Activated CD8-positive, alpha-beta T cell treated with anti-CD3 and anti-CD28 coated beads, Interleukin-2, amount 10 ng/mL, durations not matched to agents 7 days and 5 days (primary cell): ENCODE results near the gene C1QB. TPM values are rescaled to one million over a fixed set of nuclear protein-coding genes. Genes with fewer than 3 reads are reported as not detected.
A peak's percentile ranks its signal among the peaks of the same experiment; 100 is the strongest.

Source experiments
- ATAC-seq: fragments of 150-1000 bp; cut with Tn5 transposase; one replicate; pipeline ENCODE4 v1.10.0; 2021; ENCODE audit warnings: moderate library complexity
- CTCF ChIA-PET: fragments of 350-600 bp; sonication (Branson Sonifier 250); formaldehyde crosslinking; loops from one replicate; lab custom pipeline; 2021; ENCODE audit warnings: antibody characterized with exemption; lab: Charles Lee
- POLR2A ChIA-PET: fragments of 350-600 bp; sonication (Branson Sonifier 250); formaldehyde crosslinking; loops from one replicate; lab custom pipeline; 2021; ENCODE audit warnings: antibody characterized with exemption; lab: Charles Lee
- DNase-seq: peaks from one replicate; pipeline ENCODE4 v3.0.0-alpha.2; 2020
- H3K27ac Mint-ChIP-seq: one replicate; pipeline ENCODE4 v1.8.0; 2021; ENCODE audit warnings: mild to moderate bottlenecking, mixed read lengths
- H3K27me3 Mint-ChIP-seq: one replicate; pipeline ENCODE4 v1.8.0; 2021; ENCODE audit warnings: low read depth, mixed read lengths
- H3K36me3 Mint-ChIP-seq: one replicate; pipeline ENCODE4 v1.8.0; 2021; ENCODE audit warnings: low read depth, mixed read lengths
- H3K4me1 Mint-ChIP-seq: one replicate; pipeline ENCODE4 v1.8.0; 2021; ENCODE audit warnings: low read depth, mixed read lengths
- H3K4me3 Mint-ChIP-seq: one replicate; pipeline ENCODE4 v1.8.0; 2021; ENCODE audit warnings: mild to moderate bottlenecking, mixed read lengths
- H3K9me3 Mint-ChIP-seq: one replicate; pipeline ENCODE4 v1.8.0; 2022; ENCODE audit warnings: mixed read lengths; ENCODE audit not compliant: insufficient read depth
- total RNA-seq, 2 experiments: library from RNA; stranded (reverse); gene quantifications; one replicate each; pipeline ENCODE4 v1.2.3, GENCODE V29; 2021

C1QB gene
- total RNA-seq, 2 experiments from 2014 or later: not detected

DNA sequence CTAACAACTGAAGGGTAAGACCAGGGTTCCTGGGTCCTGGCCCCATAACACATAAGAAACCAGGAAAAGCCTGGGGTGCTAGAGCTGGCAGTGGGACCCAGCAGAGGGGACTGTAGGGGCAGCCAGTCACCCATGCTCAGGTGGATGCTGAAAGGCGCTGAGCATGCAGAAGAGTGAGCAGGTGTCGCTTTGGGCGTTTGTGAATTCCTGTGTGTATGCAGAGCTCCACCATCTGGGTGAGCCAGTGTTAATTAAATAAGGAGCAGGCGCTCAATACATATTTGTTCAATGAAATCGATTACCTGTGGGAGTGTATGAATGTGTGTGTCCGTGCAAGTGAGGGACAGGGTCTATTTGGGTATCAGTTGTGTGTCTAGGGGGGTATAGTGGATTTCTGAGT, 16.1 kb upstream of the C1QB start:
- DNase-seq (no peak), ATAC-seq (no peak)
- ChIA-PET CTCF (no interaction called here), POLR2A (no interaction called here)
- no peak overlapping the region for H3K27ac Mint-ChIP-seq
- no peak overlapping the region for H3K4me3 Mint-ChIP-seq
- no peaks in the 10 kb centered on the region for H3K4me1 Mint-ChIP-seq
- H3K9me3 Mint-ChIP-seq: no peaks in the 10 kb centered on the region
- H3K27me3 Mint-ChIP-seq: peaks cover 2% of the 10 kb centered on the region
- H3K36me3 Mint-ChIP-seq: no peaks in the 10 kb centered on the region

DNA sequence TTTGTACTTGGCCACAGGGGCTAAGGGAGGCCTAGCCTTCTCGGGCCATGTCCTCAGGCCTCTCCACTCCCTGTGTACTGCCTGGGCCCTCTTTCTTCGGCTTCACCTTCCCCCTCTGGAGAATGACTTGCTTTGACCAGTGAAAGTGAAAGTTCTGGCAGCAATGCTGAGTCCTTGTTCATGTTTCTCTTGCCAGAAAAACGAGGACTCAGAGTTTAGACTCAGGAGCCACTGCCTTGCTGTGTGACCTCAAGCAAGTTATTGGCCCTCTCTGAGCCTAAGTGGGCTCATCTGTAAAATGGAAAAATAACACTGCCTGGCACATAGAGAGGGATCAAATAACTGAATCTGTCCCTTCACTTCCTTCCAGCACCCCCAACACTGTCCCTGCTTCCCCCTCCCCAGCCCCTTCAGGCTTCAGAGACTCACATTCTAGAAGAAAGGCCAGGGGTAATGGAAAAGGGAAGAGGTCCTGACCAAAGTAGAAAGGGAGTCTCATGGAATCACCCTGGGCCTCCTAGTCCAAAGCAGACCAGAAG, 15.1 kb upstream of the C1QB start:
- Mint-ChIP-seq H3K4me3 (no peak overlapping the region), H3K4me1 (no peaks in the 10 kb centered on the region), H3K9me3 (no peaks in the 10 kb centered on the region), H3K27ac (no peak overlapping the region), H3K27me3 (peaks cover 2% of the 10 kb centered on the region), H3K36me3 (no peaks in the 10 kb centered on the region)
- ChIA-PET POLR2A (no interaction called here), CTCF (no interaction called here)
- no peak for DNase-seq
- ATAC-seq: no peak

GRCh38 chr1:22638476-22639234, 14.4 kb upstream of the C1QB start:
- POLR2A ChIA-PET: no interaction called here
- no peak overlapping the region for H3K4me3 Mint-ChIP-seq
- DNase-seq (no peak), ATAC-seq (no peak)
- H3K9me3 Mint-ChIP-seq: no peaks in the 10 kb centered on the region
- no peaks in the 10 kb centered on the region for H3K4me1 Mint-ChIP-seq
- CTCF ChIA-PET: interaction anchor here (0.6 to 1.1 kb wide), 2 partner anchors 144 to 222 kb away, joined by 3 read pairs; no protein-coding TSS in a partner anchor
- no peak overlapping the region for H3K27ac Mint-ChIP-seq
- no peaks in the 10 kb centered on the region for H3K27me3 Mint-ChIP-seq
- no peaks in the 10 kb centered on the region for H3K36me3 Mint-ChIP-seq

- no peak overlapping the region for H3K4me3 Mint-ChIP-seq
- ChIA-PET POLR2A (no interaction called here), CTCF (interaction anchor here (0.6 to 1.1 kb wide), 2 partner anchors 145 to 223 kb away, joined by 3 read pairs; no protein-coding TSS in a partner anchor)
- no peak for DNase-seq
- H3K36me3 Mint-ChIP-seq: no peaks in the 10 kb centered on the region
- no peaks in the 10 kb centered on the region for H3K4me1 Mint-ChIP-seq
- H3K9me3 Mint-ChIP-seq: no peaks in the 10 kb centered on the region
- H3K27me3 Mint-ChIP-seq: no peaks in the 10 kb centered on the region
- H3K27ac Mint-ChIP-seq: no peak overlapping the region
- no peak for ATAC-seq
These were observed 13.8 kb upstream of the C1QB start for GRCh38 chr1:22639286-22639685.

- Mint-ChIP-seq H3K27me3 (no peaks in the 10 kb centered on the region), H3K4me3 (no peak overlapping the region), H3K27ac (no peak overlapping the region), H3K4me1 (no peaks in the 10 kb centered on the region), H3K9me3 (no peaks in the 10 kb centered on the region), H3K36me3 (no peaks in the 10 kb centered on the region)
- ATAC-seq: no peak
- ChIA-PET CTCF (interaction anchor here (1.0 to 4.1 kb wide), 3 partner anchors 220 to 503 kb away, joined by 3 to 24 read pairs (median 3); no protein-coding TSS in a partner anchor), POLR2A (interaction anchor here (0.7 kb wide), 1 partner anchor 34 kb away, joined by 3 read pairs; no protein-coding TSS in a partner anchor)
- DNase-seq: no peak
These were observed 11.8 kb upstream of the C1QB start for GRCh38 chr1:22641247-22641646.

DNA sequence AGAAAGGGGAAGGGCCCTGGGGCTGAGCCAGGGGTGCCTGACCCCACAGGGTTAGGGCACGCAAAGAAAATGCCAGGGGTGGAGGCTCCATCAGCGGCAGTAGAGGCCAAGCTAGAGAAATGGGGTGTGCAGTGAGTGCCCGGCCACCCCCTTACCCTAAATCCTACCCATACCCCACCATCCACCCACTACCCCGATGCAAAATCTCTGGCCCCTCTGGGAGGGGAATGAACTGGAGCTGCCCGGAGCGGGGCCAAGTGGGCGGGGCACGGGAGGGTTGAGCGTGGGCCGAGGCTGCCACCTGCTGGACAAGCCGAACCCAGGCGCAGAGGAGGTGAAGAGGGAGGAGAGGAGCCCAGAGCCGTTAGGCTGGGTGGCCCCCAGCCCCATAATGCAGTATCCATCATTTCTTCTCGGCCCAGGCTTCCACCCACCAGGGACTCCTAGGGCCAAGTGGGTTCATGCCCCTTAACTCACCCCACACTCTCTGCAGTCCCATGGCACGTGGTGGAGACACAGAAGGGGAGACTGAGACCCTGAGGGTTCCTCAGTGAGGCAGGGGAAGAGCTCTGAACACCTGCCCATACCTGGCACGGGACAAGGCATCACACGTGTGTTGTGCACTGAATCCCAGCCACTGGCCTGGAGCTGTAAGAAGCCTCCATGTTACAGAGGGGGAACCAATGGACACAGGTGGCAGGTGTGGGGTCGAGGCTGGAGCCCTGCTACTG, 11.0 kb upstream of the C1QB start:
- DNase-seq (peak; percentile 76), ATAC-seq (peak; percentile 92)
- H3K27ac Mint-ChIP-seq: no peak overlapping the region
- CTCF ChIA-PET: interaction anchor here (1.0 to 4.1 kb wide), 3 partner anchors 221 to 503 kb away, joined by 3 to 24 read pairs (median 3); no protein-coding TSS in a partner anchor
- no peaks in the 10 kb centered on the region for H3K9me3 Mint-ChIP-seq
- no peaks in the 10 kb centered on the region for H3K27me3 Mint-ChIP-seq
- H3K4me3 Mint-ChIP-seq: no peak overlapping the region
- POLR2A ChIA-PET: no interaction called here
- no peaks in the 10 kb centered on the region for H3K36me3 Mint-ChIP-seq
- no peaks in the 10 kb centered on the region for H3K4me1 Mint-ChIP-seq

DNA sequence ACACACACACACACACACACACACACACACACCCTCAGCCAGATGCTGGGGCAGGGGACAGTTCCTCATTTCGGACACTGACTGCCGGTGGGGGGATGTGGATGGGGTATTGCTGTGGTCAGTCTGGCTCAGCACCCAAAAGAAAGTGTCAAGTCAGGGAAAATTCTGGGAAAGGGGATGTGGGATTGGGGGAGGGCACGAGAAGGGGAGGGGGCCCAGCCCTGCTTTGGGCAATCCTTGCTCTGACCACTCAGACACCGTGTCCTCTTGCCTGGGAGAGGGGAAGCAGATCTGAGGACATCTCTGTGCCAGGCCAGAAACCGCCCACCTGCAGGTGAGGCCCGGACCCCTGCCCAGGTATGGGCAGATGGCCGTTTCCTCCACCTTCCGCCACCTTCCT, 9.7 kb upstream of the C1QB start, which contains the start of gene C1QC:
C1QC (plus strand) TSS at position 253 of the 400 bp plus-strand sequence. CDS start 391 bp downstream, outside the sequence.
- ChIA-PET CTCF (interaction anchor here (4.1 kb wide), 1 partner anchor 222 kb away, joined by 24 read pairs; no protein-coding TSS in a partner anchor), POLR2A (no interaction called here)
- Mint-ChIP-seq H3K27me3 (no peaks in the 10 kb centered on the region), H3K9me3 (no peaks in the 10 kb centered on the region), H3K4me1 (no peaks in the 10 kb centered on the region), H3K27ac (no peak within 1 kb of the TSS), H3K4me3 (no peak within 1 kb of the TSS), H3K36me3 (no peaks in the 10 kb centered on the region)
- ATAC-seq (no peak), DNase-seq (no peak)

DNA sequence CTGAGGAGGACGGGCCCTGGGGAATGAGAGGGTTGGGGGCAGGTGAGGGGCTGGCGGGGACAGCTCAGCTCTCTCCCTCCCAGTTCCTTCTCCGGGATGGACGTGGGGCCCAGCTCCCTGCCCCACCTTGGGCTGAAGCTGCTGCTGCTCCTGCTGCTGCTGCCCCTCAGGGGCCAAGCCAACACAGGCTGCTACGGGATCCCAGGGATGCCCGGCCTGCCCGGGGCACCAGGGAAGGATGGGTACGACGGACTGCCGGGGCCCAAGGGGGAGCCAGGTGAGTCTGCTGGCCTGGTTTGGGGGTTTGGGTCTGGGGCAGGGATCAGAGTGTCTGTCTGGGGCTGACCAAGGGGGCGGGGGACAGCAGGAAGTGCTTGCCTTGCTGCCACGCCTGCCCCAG, 9.1 kb upstream of the C1QB start:
- ATAC-seq (no peak), DNase-seq (no peak)
- Mint-ChIP-seq H3K4me3 (no peak overlapping the region), H3K27ac (no peak overlapping the region), H3K27me3 (no peaks in the 10 kb centered on the region), H3K4me1 (no peaks in the 10 kb centered on the region), H3K9me3 (no peaks in the 10 kb centered on the region), H3K36me3 (no peaks in the 10 kb centered on the region)
- ChIA-PET CTCF (no interaction called here), POLR2A (no interaction called here)

DNA sequence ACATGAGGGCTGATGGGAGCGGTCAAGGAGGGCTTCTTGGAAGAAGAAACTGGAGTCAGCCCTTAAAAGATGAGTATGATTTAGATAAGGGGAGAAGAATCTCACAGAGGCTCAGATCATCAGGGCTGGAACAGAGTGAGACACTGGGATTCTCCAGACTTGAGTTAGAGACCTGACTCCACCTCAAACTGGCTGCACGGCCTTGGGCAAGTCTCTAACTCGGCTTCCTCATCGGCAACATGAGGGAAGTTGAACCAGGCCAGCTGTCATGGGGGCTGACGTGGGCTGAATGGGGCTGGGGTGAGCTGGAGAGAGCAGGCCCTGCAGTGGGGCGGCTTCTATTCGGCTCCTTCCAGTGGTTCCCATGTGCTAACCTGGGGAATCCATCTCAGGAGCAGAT, 7.1 kb upstream of the C1QB start:
- H3K9me3 Mint-ChIP-seq: no peaks in the 10 kb centered on the region
- no peak overlapping the region for H3K27ac Mint-ChIP-seq
- no peak overlapping the region for H3K4me3 Mint-ChIP-seq
- no peak for ATAC-seq
- no peak for DNase-seq
- ChIA-PET POLR2A (no interaction called here), CTCF (no interaction called here)
- no peaks in the 10 kb centered on the region for H3K36me3 Mint-ChIP-seq
- no peaks in the 10 kb centered on the region for H3K27me3 Mint-ChIP-seq
- H3K4me1 Mint-ChIP-seq: no peaks in the 10 kb centered on the region

DNA sequence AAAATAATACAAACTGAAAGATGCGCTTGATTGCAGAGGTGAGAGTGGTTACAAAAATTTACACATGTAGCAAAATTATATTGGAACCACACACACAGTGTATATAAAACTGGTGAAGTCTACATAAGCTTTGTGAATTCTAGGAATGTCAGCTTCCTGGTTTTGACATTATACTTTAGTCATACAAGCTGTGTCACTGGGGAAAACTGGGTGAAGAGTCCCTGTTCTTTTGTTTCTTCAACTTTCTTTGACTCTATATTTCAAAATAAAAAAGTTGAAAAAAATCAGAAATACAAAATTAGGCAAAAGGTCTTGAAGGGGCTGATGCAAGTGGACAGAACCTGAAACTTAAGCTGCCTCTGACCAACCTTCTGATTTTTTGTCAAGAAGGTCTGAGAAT, 6.7 kb upstream of the C1QB start:
- no peak overlapping the region for H3K27ac Mint-ChIP-seq
- CTCF ChIA-PET: no interaction called here
- H3K36me3 Mint-ChIP-seq: no peaks in the 10 kb centered on the region
- H3K4me1 Mint-ChIP-seq: no peaks in the 10 kb centered on the region
- H3K4me3 Mint-ChIP-seq: no peak overlapping the region
- H3K9me3 Mint-ChIP-seq: no peaks in the 10 kb centered on the region
- H3K27me3 Mint-ChIP-seq: no peaks in the 10 kb centered on the region
- POLR2A ChIA-PET: no interaction called here
- DNase-seq: no peak
- no peak for ATAC-seq

- H3K9me3 Mint-ChIP-seq: no peaks in the 10 kb centered on the region
- H3K4me3 Mint-ChIP-seq: no peak overlapping the region
- ChIA-PET CTCF (no interaction called here), POLR2A (no interaction called here)
- peaks cover 2% of the 10 kb centered on the region for H3K27me3 Mint-ChIP-seq
- DNase-seq (no peak), ATAC-seq (no peak)
- no peaks in the 10 kb centered on the region for H3K4me1 Mint-ChIP-seq
- no peak overlapping the region for H3K27ac Mint-ChIP-seq
- no peaks in the 10 kb centered on the region for H3K36me3 Mint-ChIP-seq
These were observed 2.8 kb upstream of the C1QB start for GRCh38 chr1:22650089-22650693.
